ENCODE data around the gene MTPN.

DNA sequence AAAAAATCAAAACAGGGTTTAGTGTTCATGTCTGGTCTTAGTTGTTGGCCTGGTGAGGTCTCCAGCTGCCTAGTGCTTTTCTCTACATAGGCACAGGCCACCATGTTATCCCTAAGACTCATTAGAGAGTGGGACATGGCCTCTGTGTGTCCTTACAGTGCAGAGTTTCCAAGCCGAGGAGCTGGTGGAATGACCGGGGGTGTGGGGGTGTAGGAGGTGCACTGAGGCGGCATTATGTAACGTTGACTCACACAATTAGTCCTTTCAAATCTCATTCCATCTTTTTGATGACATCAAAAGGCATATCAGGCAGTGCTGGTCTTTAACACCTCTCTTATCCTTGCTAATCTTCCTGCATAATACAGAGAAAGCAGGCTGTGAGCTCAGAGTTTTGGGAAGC, 71.3 kb downstream of the MTPN start:
- TF ChIP-seq, protein P1, sequence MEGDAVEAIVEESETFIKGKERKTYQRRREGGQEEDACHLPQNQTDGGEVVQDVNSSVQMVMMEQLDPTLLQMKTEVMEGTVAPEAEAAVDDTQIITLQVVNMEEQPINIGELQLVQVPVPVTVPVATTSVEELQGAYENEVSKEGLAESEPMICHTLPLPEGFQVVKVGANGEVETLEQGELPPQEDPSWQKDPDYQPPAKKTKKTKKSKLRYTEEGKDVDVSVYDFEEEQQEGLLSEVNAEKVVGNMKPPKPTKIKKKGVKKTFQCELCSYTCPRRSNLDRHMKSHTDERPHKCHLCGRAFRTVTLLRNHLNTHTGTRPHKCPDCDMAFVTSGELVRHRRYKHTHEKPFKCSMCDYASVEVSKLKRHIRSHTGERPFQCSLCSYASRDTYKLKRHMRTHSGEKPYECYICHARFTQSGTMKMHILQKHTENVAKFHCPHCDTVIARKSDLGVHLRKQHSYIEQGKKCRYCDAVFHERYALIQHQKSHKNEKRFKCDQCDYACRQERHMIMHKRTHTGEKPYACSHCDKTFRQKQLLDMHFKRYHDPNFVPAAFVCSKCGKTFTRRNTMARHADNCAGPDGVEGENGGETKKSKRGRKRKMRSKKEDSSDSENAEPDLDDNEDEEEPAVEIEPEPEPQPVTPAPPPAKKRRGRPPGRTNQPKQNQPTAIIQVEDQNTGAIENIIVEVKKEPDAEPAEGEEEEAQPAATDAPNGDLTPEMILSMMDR (IDR thresholded peaks at IDR 0.05), result no peak
- TF ChIP-seq POLR2A (IDR thresholded peaks at IDR 0.05), result no peak
